NCI-H1436 (cell line): ENCODE results near the gene CPNE5.
"Not testable (repeated sequence)": the region's sequence is repeated elsewhere in the genome, so short reads cannot be mapped to it uniquely, and the experiment has no call there.

ENCODE experiments used
- DNase-seq: peaks from one replicate; lab custom pipeline; 2025; lab: John Stamatoyannopoulos, UW

CPNE5 gene

DNA sequence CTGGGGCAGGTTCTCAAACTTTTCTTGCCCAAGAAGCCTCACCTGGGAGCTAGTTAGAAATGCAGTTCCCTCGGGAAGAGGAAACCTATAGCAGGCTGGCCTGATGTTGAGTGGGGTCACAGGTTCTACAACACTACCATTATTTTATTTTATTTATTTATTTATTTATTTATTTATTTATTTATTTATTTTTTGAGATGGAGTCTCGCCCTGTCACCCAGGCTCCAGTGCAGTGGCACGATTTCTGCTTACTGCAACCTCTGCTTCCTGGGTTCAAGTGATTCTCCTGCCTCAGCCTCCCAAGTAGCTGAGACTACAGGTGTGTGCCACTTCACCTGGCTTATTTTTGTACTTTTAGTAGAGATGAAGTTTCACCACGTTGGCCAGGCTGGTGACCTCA, 115.3 kb downstream of the CPNE5 start:
- DNase-seq: not testable (repeated sequence)

GRCh38 chr6:36722879-36723278, 116.4 kb downstream of the CPNE5 start:
- no peak for DNase-seq

DNA sequence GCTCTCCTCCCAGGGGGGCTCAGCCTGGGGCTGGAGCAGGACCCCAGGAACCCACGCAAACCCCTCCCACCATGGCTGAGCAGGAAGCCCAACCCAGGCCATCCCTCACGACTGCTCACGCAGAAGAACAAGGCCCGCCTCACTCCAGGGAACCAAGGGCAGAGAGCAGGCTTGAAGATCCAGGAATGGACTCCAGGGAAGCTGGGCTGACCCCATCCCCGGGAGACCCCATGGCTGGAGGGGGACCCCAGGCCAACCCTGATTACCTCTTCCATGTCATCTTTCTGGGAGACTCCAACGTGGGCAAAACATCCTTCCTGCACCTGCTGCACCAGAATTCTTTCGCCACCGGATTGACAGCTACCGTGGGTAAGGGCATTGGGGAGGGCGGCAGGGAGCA, 116.9 kb downstream of the CPNE5 start:
- no peak for DNase-seq

DNA sequence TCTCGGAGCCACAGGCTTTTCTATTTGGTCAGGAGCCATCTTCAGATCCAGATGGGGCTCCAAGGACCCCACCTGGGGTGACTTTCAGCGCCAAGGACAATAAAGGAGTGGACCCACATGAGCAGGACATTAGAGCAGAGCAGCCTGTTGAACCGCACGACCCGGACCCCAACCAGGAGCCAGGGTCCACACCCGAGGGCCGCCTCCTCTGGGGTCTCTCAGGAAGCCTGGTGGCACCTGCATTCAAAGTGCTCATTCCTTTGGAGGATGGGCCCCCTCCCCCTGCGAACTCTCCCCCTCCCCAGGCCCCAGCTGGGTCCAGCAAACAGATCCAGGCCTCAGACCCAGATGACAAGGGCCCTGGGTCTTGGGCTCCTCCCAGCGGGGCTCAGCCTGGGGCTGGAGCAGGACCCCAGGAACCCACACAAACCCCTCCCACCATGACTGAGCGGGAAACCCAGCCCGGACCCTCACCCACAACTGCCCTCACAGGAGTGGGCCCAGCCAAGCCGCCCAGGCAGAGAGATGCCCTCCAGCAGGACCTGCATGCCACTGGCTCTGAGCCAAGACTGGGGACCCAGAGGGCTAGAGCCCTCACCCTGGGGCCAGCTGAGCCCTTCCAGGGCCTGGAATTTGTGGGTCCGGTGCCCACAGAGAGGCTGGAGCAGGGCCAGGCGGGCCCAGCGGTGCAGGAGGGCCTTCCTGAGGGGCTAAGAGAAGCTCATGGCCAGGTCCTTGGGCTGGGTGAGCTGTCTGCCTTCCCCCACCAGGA, 117.7 kb downstream of the CPNE5 start:
- no peak for DNase-seq

- no peak for DNase-seq
Observed at GRCh38 chr6:36720251-36721141, 118.7 kb downstream of the CPNE5 start.

DNA sequence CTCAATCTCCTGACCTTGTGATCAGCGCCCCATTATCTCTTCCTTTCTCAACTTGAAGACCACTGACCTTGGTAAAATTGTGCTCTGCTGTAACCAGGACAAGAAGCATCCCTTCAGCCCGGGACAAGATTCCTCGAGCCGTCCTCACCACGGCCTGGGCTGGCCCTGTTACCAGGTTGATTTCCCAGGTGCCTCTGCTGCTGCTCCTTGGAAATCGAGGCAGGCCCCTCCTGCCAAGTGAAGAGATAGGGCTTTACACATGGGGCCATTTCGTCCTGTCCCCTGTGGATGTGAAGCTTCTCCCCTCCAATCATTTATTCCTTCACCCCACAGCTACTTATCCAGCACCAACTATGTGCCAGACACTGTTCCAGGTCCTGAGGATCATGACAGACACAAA, 120.1 kb downstream of the CPNE5 start:
- no peak for DNase-seq

DNA sequence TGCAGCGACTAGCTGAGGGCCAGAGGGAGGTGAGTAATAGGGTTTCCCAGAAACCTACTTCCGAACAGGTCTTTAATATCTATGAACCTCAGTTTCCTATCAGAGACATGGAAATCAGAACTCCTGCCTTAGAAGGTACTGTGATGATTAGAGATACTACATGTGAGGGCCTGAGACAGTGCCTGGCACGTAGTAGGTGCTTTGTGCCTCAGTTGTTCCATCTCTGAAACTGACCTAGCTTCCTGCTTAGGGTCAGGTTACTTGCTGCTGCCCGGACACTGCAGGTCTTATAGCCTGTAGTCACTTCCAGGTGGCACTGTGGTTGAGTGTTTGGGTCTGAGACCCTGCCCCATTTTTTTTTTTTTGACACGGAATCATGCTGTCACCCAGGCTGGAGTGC, 120.7 kb downstream of the CPNE5 start:
- DNase-seq: no peak

- no peak for DNase-seq
Observed at GRCh38 chr6:36717871-36718540, 121.2 kb downstream of the CPNE5 start.

DNA sequence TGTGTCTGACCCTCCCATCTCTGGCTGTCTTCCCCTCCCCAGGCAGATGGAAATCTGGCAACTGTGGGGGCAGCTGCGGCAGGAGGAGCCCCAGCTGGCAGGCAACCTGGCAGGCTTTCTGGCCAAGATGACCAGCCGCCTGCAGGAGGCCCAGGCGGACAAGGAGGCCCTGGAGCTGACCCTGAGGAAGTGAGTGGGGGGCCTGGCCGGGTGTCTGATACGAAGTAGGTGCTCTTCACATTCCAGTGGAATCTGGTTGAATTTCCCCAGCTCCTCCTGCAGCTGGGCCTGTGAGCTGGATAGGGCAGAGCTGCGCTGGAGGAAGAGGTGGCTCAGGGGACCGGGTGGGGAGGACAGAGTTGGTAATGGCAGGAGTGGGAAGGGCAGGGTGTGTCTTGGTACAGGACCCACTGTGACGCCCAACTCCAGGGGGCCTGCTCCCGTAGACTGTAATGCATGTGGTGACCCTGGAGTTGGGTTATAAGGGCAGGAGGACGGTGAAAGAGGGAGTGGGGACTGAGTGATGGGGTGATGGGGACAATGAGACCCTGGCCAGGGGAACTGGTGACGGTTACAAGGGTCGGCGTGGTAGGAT, 121.9 kb downstream of the CPNE5 start:
- no peak for DNase-seq

DNA sequence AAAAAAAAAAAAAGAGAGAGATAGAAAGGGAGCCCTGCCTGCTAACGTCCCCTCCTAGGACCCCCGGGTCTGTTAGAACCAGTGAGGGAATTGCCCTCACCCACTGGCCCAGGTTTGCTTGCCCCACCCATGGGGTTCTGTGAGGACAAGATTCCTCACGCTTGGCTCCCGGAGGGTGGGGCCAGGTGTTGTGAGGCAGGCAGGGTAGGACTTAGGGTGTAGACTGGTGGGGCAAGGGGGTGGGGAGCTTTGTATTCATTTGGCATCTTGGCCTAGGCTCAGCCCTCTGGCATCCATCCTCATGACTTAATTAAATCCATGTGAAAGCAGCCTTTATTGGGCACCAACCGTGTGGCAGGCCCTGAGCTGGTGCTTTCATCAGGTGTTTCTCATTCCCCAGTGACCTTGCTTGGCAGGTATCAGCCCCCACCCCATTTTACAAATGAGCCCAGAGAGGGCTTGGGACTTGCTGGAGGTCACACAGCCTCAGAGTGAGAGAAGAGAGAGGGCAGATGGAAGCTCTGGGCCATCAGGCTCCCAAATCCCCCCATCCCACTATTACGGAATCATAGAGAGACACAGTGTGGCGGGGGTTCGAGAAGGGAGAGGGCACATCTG, 122.7 kb downstream of the CPNE5 start:
- no peak for DNase-seq

GRCh38 chr6:36715469-36715868, 123.8 kb downstream of the CPNE5 start:
- no peak for DNase-seq

- no peak for DNase-seq
Observed at GRCh38 chr6:36714511-36714910, 124.7 kb downstream of the CPNE5 start.

DNA sequence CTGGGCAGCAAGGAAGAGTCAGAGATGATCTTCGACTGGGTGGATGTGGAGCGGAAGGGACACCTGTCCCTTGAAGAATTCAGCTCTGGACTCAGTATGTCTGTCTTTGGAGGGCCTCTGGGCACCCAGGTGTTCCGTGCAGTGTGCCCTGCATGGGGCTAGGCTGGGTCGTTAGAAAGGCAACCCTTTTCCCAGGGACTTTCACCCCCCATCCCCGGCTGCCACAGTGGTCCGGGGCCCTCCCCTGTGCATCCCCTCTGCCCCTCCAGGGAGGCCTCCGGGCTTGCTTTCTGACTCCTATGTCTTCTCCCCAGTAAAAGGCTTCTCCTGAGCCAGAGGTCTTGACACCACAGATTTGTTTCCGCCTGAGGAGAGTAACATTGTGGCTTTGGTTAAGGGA, 125.4 kb downstream of the CPNE5 start:
- DNase-seq: no peak

DNA sequence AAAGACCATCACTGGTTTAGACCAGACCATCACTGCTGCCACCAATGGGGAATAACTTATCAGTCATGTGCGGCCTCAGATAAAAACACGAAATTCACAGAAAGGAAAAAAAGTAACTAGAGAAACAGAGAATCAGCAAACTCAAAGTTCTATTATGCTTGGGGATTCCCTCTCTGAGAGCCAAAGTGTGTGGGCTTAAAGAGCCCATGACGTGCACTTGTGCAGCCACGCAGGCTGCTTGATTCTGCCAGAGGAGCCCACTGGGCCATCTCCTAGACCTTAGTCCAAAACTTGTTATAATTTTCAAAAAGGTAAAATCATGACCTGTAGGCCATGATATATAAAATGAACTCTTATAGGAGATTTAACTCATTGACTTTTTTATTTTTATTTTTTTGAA, 126.4 kb downstream of the CPNE5 start:
- DNase-seq: no peak

DNA sequence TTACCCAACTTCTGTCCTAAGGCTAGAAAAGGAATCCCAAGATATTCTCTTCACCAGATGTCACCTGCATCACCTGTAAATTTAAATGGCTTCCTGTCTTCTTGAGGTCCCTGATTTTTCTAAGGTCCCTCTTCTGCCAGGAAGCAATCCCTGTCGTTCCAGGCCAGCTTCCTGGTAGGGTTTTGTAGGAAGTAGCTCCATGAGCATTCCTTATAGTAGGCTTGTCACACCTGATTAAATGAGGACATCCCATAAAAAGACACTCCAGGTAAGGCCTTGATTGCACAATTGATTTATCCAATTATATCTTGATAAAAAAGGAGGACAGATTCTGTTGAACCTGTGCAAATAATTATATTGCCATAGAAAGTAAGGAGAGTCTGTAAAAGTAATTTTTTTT, 132.9 kb downstream of the CPNE5 start:
- DNase-seq: no peak

- DNase-seq: not testable (repeated sequence)
Observed at GRCh38 chr6:36704961-36705577, 134.2 kb downstream of the CPNE5 start.

DNA sequence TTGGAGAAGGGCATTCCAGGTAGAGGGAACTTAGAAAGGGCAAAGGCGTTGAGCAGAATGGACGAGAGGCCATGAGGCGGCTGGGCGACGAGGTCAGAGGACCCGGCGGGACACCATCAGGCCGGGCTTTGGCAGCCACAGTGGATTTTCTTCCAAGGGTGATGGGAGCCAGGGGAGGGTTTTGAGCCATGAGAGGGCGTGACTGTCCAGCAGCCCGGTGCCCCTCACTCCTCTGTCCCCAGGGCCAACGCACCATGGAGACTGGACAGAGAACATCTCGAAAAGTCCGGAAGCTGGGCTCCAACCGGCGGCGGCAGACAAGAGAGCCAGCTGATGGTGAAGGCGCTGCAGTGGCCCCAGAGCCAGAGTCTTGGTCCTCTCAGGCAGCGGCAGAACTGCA, 135.3 kb downstream of the CPNE5 start:
- no peak for DNase-seq

- no peak for DNase-seq
Observed at GRCh38 chr6:36703081-36703606, 136.1 kb downstream of the CPNE5 start.

DNA sequence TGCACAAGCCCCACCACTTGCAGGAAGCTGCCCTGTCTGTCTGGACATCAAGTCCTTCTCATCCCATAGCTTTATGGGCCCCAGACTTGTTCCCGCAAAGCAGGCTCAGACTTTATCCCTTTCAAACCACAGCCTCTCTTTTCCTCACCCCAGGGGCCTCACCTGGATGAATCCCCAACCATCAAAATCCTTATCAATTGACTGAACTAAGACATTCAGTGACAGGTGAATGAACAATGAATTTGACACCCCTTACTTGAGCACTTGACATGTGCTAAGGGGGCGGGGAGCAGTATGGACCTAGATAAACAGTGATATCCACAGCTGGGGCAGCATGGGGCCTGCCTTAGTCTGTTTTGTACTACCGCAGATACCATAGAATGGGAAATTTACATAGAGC, 136.6 kb downstream of the CPNE5 start:
- no peak for DNase-seq

DNA sequence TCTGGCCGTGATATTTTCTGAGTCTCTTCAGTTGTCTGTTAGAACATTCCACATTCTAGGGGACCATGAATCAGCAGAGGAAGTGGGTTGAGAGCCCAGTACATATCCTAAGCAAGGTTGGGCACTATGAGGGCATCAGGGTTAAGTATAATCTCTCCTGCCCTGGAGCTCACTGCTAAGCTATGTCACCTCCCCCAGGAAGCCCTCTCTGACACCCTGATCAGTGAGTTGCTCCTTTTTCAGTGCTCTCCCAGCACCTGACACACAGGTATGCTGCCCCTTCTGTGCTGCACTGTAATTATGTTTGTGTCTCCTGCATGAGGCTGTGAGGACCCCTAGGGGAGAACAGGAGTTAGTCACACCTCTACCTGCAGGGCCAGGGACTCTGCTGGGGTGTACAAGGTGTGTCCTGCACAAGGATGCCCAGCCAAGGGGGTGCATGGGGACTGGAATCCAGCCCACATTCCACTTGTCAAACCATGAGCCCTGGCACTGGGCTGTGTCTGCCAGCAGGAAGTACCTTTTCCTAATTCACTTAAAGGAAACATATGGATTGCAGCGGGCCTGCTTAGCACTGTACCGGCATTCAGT, 137.7 kb downstream of the CPNE5 start:
- DNase-seq: peak; percentile 7

DNA sequence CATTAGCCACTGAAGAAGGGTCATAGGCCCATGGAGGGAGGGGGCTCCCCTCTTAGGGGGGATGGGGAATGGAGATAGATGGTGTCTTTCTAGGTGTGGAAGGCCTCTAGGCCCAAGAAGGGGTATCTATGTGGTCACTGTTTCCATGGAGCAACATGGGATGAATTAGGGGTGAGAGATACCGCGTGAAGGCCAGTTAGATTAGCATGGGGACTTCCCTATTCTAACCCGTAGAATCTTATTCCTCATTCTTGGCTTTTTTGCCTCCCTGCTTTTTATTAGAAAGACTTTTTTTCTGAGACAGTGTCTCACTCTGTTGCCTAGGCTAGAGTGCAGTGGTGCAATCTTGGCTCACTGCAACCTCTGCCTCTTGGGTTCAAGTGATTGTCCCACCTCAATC, 138.4 kb downstream of the CPNE5 start:
- DNase-seq: no peak
